SU-DHL-6 (cell line): ENCODE results near the gene ITGA2B.
"Not testable (repeated sequence)": the region's sequence is repeated elsewhere in the genome, so short reads cannot be mapped to it uniquely, and the experiment has no call there.

ENCODE experiments used
- H2AFZ ChIP-seq: fragments of 200-600 bp; sonication (generic); 2 replicates; pipeline ENCODE4 v1.6.1; 2014; ENCODE audit warnings: low read depth, mild to moderate bottlenecking, moderate library complexity, mixed read lengths, antibody characterized with exemption, low read length; ENCODE audit not compliant: severe bottlenecking
- H3F3A ChIP-seq: fragments of 200-600 bp; shearing (Covaris generic); 2 replicates; pipeline ENCODE4 v1.6.0; 2016; ENCODE audit warnings: antibody characterized with exemption, mild to moderate bottlenecking; ENCODE audit not compliant: insufficient read depth
- H3K27ac ChIP-seq: fragments of 200-600 bp; sonication (generic); 2 replicates; pipeline ENCODE4 v1.5.1; 2016; ENCODE audit warnings: low read depth, mild to moderate bottlenecking, low read length, moderate library complexity, mixed read lengths
- H3K27me3 ChIP-seq: fragments of 200-600 bp; sonication (generic), shearing (Covaris generic); 2 replicates; pipeline ENCODE4 v1.6.0; 2014; ENCODE audit warnings: mild to moderate bottlenecking, low read length
- H3K36me3 ChIP-seq: fragments of 200-600 bp; sonication (generic); 2 replicates; pipeline ENCODE4 v1.6.1; 2014; ENCODE audit warnings: mild to moderate bottlenecking, low read length, mixed read lengths
- H3K4me2 ChIP-seq: fragments of 300-600, 200-600 bp; shearing (Covaris generic), sonication (generic); 2 replicates; pipeline ENCODE4 v1.6.0; 2014; ENCODE audit warnings: low read length, low read depth, mild to moderate bottlenecking; ENCODE audit not compliant: poor library complexity, severe bottlenecking
- H3K4me3 ChIP-seq: fragments of 200-600 bp; sonication (generic); 2 replicates; pipeline ENCODE4 v1.5.1; 2014; ENCODE audit warnings: antibody characterized with exemption, low read length, mild to moderate bottlenecking, mixed read lengths; ENCODE audit not compliant: insufficient read depth, poor library complexity, severe bottlenecking
- H3K79me2 ChIP-seq: fragments of 200-600 bp; sonication (generic); 2 replicates; pipeline ENCODE4 v1.6.1; 2014; ENCODE audit warnings: mild to moderate bottlenecking, low read length, moderate library complexity; ENCODE audit not compliant: insufficient read depth
- H3K9ac ChIP-seq: fragments of 200-600 bp; sonication (generic); 2 replicates; pipeline ENCODE4 v1.7.0; 2014; ENCODE audit warnings: mild to moderate bottlenecking, low read length
- H3K9me2 ChIP-seq: fragments of 200-600 bp; sonication (generic); replicated peaks from 2 replicates; pipeline ENCODE4 v1.6.1; 2014; ENCODE audit warnings: low read length; ENCODE audit not compliant: insufficient read depth
- H3K9me3 ChIP-seq: fragments of 200-600 bp; sonication (generic); 2 replicates; pipeline ENCODE4 v1.6.1; 2014; ENCODE audit warnings: low read length, mixed read lengths; ENCODE audit not compliant: insufficient read depth
- H4K20me1 ChIP-seq: fragments of 200-600 bp; sonication (generic); 2 replicates; pipeline ENCODE4 v1.6.1; 2014; ENCODE audit warnings: low read depth, mild to moderate bottlenecking, antibody characterized with exemption, low read length, moderate library complexity, mixed read lengths
- CTCF ChIP-seq: fragments of 200-600 bp; sonication (generic); IDR thresholded peaks from one replicate; pipeline ENCODE4 v1.5.1; 2017; ENCODE audit warnings: antibody characterized with exemption, mild to moderate bottlenecking, low read length, moderate library complexity; ENCODE audit not compliant: insufficient read depth, poor library complexity, severe bottlenecking
- EZH2phosphoT487 ChIP-seq: fragments of 200-600 bp; sonication (generic), shearing (Covaris generic); conservative IDR thresholded peaks from 2 replicates; pipeline ENCODE4 v1.6.1; 2018; ENCODE audit warnings: mild to moderate bottlenecking, antibody characterized with exemption, low read length, moderate library complexity, mixed read lengths

ITGA2B gene

GRCh38 chr17:44368391-44369243, 20.8 kb downstream of the ITGA2B start:
- not testable (repeated sequence) for H3K27me3 ChIP-seq, H4K20me1 ChIP-seq, H3K4me2 ChIP-seq, H3K9ac ChIP-seq, H3K9me3 ChIP-seq, H3K9me2 ChIP-seq, H2AFZ ChIP-seq, H3K27ac ChIP-seq, H3K36me3 ChIP-seq, H3K79me2 ChIP-seq, H3K4me3 ChIP-seq, H3F3A ChIP-seq

- no peaks in the 10 kb centered on the region for H3K36me3 ChIP-seq
- H3K4me3 ChIP-seq, result no peak overlapping the region
- no peaks in the 10 kb centered on the region for H3F3A ChIP-seq
- no peaks in the 10 kb centered on the region for H3K9me3 ChIP-seq
- H3K9me2 ChIP-seq, result no peaks in the 10 kb centered on the region
- TF ChIP-seq EZH2phosphoT487 (no peak), CTCF (no peak)
- no peak overlapping the region for H3K9ac ChIP-seq
- H4K20me1 ChIP-seq, result no peaks in the 10 kb centered on the region
- no peaks in the 10 kb centered on the region for H3K79me2 ChIP-seq
- H3K4me2 ChIP-seq, result no peak overlapping the region
- no peak overlapping the region for H3K27ac ChIP-seq
- no peak overlapping the region for H2AFZ ChIP-seq
- no peaks in the 10 kb centered on the region for H3K27me3 ChIP-seq
Observed at GRCh38 chr17:44367231-44367979, 22.0 kb downstream of the ITGA2B start.

GRCh38 chr17:44365051-44365450, 24.4 kb downstream of the ITGA2B start:
- not testable (repeated sequence) for H2AFZ ChIP-seq, H3F3A ChIP-seq, H3K27ac ChIP-seq, H3K9me3 ChIP-seq, H3K9ac ChIP-seq, H3K27me3 ChIP-seq, H3K9me2 ChIP-seq, H4K20me1 ChIP-seq, H3K79me2 ChIP-seq, H3K4me3 ChIP-seq, H3K36me3 ChIP-seq, H3K4me2 ChIP-seq

GRCh38 chr17:44363613-44364159, 25.8 kb downstream of the ITGA2B start, which contains the start of gene FAM171A2:
TSS of gene FAM171A2 (minus strand) at chr17:44363853. CDS start at chr17:44363714, 139 bp downstream.
- Histone ChIP-seq H3K27me3 (no peaks in the 10 kb centered on the region), H3K79me2 (no peaks in the 10 kb centered on the region), H3K9me2 (no peaks in the 10 kb centered on the region), H3K4me3 (peak within 1 kb of the TSS; percentile 60), H3K36me3 (no peaks in the 10 kb centered on the region), H3K9ac (peak within 1 kb of the TSS; percentile 63), H3K9me3 (no peaks in the 10 kb centered on the region), H2AFZ (peak within 1 kb of the TSS; percentile 97), H4K20me1 (no peaks in the 10 kb centered on the region), H3K27ac (no peak within 1 kb of the TSS), H3F3A (no peaks in the 10 kb centered on the region), H3K4me2 (peak within 1 kb of the TSS; percentile 95)
- no peak for TF ChIP-seq EZH2phosphoT487
- TF ChIP-seq CTCF, result peak; percentile 59
